Adrenal gland (tissue), 5 donors: ENCODE measurements around the gene FBXO10.

Experiments
- CTCF ChIP-seq, 6 experiments: fragments of 450-650 bp in 4 of 6; fragments of 200-600 bp in 2 of 6; sonication (generic) in 1 of 6; IDR thresholded peaks; 1 replicate in 5 of 6; 2 replicates in 1 of 6; pipeline versions ENCODE4 v1.5.1 to v1.8.0; 2016 to 2021; ENCODE audit warnings: antibody characterized with exemption in 6 of 6, mild to moderate bottlenecking in 2 of 6, moderate library complexity in 1 of 6
- POLR2A ChIP-seq, 2 donors: fragments of 450-650 bp; IDR thresholded peaks; one replicate each; pipeline ENCODE4 v1.6.1; 2017; ENCODE audit warnings: antibody characterized with exemption in 2 of 2, mild to moderate bottlenecking in 2 of 2, moderate library complexity in 1 of 2
- donor health status: DM: no; HTN: no; CAD: no.

GRCh38 chr9:37543468-37543867 is 32.7 kb downstream of the FBXO10 start:
- TF ChIP-seq CTCF (IDR thresholded peaks at IDR 0.05) = no peak
- TF ChIP-seq POLR2A (IDR thresholded peaks at IDR 0.05) = no peak
